HepG2 (cell line): Measurements from ENCODE around the gene MTMR3. TPM values are rescaled to one million over a fixed set of nuclear protein-coding genes. Genes with fewer than 3 reads are reported as not detected.

ENCODE experiments used
- ATAC-seq: fragments of 200-7000 bp; cut with Tn5 transposase; 3 replicates; pipeline ENCODE4 v1.9.1; 2020; ENCODE audit warnings: mild to moderate bottlenecking, moderate library complexity
- BruUV-seq: library from RNA; stranded (reverse); fragments of 400-500 nt; replicated peaks from 2 replicates; lab custom pipeline; 2021; lab: Mats Ljungman, UMichigan
- CTCF ChIA-PET: fragments of 300-600 bp; formaldehyde crosslinking; extraction: SDS; loops from one replicate; lab custom pipeline; 2021; ENCODE audit warnings: low total read pairs, inconsistent platforms, low intra/inter-chr PET ratio; lab: Yijun Ruan, JAX
- POLR2A ChIA-PET: fragments of 350-600 bp; sonication (Branson Sonifier 250); formaldehyde crosslinking; loops from one replicate; lab custom pipeline; 2020; ENCODE audit warnings: antibody characterized with exemption, inconsistent platforms; lab: Yijun Ruan, JAX
- DNase-seq: peaks from one replicate; pipeline ENCODE4 v3.0.0-alpha.2; 2015; ENCODE audit warnings: low spot score
- FAIRE-seq: peaks from 3 replicates; lab custom pipeline; 2011; peaks lifted over from hg19 to GRCh38; lab: Jason Lieb, UNC
- H2AFZ ChIP-seq: one replicate; pipeline ENCODE4 v1.6.1; 2011; ENCODE audit warnings: low read length, inconsistent platforms
- H3K27ac ChIP-seq: fragments of 300-600 bp; 3 replicates; pipeline ENCODE4 v1.8.0; 2011; ENCODE audit warnings: mixed run types, mild to moderate bottlenecking, mixed read lengths, low read length, inconsistent platforms; ENCODE audit not compliant: insufficient read depth; ENCODE audit errors: extremely low read length
- H3K27me3 ChIP-seq, 2 experiments: fragments of 200-600 bp in 1 of 2; 2 replicates in 1 of 2; 3 replicates in 1 of 2; pipeline versions ENCODE4 v1.6.0 to v1.8.0; 2011; ENCODE audit warnings: low read length in 2 of 2, mild to moderate bottlenecking in 2 of 2, moderate library complexity in 2 of 2, inconsistent platforms in 1 of 2; ENCODE audit not compliant: insufficient read depth in 2 of 2, control insufficient read depth in 1 of 2
- H3K36me3 ChIP-seq, 2 experiments: fragments of 200-600 bp in 1 of 2; replicated peaks in 1 of 2; 2 replicates in 1 of 2; 3 replicates in 1 of 2; pipeline versions ENCODE4 v1.5.1 to v1.8.0; 2011; ENCODE audit warnings: low read length in 2 of 2, inconsistent platforms in 1 of 2; ENCODE audit not compliant: insufficient read depth in 2 of 2, control insufficient read depth in 1 of 2
- H3K4me1 ChIP-seq: 2 replicates; pipeline ENCODE4 v1.5.1; 2012; ENCODE audit warnings: low read length, inconsistent platforms; ENCODE audit not compliant: insufficient read depth
- H3K4me2 ChIP-seq: 2 replicates; pipeline ENCODE4 v1.6.0; 2011; ENCODE audit warnings: low read depth, low read length, inconsistent platforms
- H3K4me3 ChIP-seq, 3 experiments: fragments of 200-600 bp in 1 of 3; sonication (generic), shearing (Covaris generic) in 1 of 3; replicated peaks in 1 of 3; 2 replicates each; pipeline ENCODE4 v1.5.1; 2011 to 2016; ENCODE audit warnings: low read length in 3 of 3, inconsistent platforms in 2 of 3, low read depth in 2 of 3, mild to moderate bottlenecking in 2 of 3, control low read depth in 1 of 3, mixed read lengths in 1 of 3; ENCODE audit not compliant: insufficient read depth in 1 of 3
- H3K79me2 ChIP-seq: one replicate; pipeline ENCODE4 v1.6.1; 2011; ENCODE audit warnings: low read length, inconsistent platforms; ENCODE audit not compliant: insufficient read depth
- H3K9ac ChIP-seq: 2 replicates; pipeline ENCODE4 v1.6.0; 2011; ENCODE audit warnings: mild to moderate bottlenecking, low read depth, low read length, inconsistent platforms; ENCODE audit not compliant: insufficient read depth
- H3K9me3 ChIP-seq: 2 replicates; pipeline ENCODE4 v1.5.1; 2012; ENCODE audit warnings: mild to moderate bottlenecking, low read length
- H4K20me1 ChIP-seq: 2 replicates; pipeline ENCODE4 v1.6.0; 2011; ENCODE audit warnings: inconsistent platforms, mild to moderate bottlenecking, low read length, moderate library complexity; ENCODE audit not compliant: insufficient read depth
- ARID2 ChIP-seq: sonication (generic); formaldehyde crosslinking; IDR thresholded peaks from 2 replicates; pipeline ENCODE4 v1.8.1; 2022; ENCODE audit warnings: mild to moderate bottlenecking, missing genetic modification reagents, borderline replicate concordance
- ATF7-NPFF ChIP-seq: sonication (generic); formaldehyde crosslinking; IDR thresholded peaks from 2 replicates; pipeline ENCODE4 v1.8.1; 2023; ENCODE audit warnings: mild to moderate bottlenecking, low read depth, missing genetic modification reagents, moderate library complexity
- FOXJ3 ChIP-seq: sonication (generic); formaldehyde crosslinking; IDR thresholded peaks from 2 replicates; pipeline ENCODE4 v1.4.0; 2020; ENCODE audit warnings: missing genetic modification reagents, mild to moderate bottlenecking, borderline replicate concordance
- FOXK1 ChIP-seq: sonication (generic); formaldehyde crosslinking; IDR thresholded peaks from 2 replicates; pipeline ENCODE4 v1.4.0; 2020; ENCODE audit warnings: low read depth, missing genetic modification reagents, borderline replicate concordance
- NR1H2 ChIP-seq: sonication (generic); formaldehyde crosslinking; IDR thresholded peaks from 2 replicates; pipeline ENCODE4 v1.8.1; 2022; ENCODE audit warnings: low read depth, missing genetic modification reagents, borderline replicate concordance
- NR2C2 ChIP-seq: sonication (generic); formaldehyde crosslinking; IDR thresholded peaks from 2 replicates; pipeline ENCODE4 v1.4.0; 2020; ENCODE audit warnings: missing genetic modification reagents, mild to moderate bottlenecking, moderate library complexity, borderline replicate concordance
- NR2F2 ChIP-seq: IDR thresholded peaks from 2 replicates; pipeline ENCODE4 v1.6.1; 2012; ENCODE audit warnings: low read depth, inconsistent platforms, borderline replicate concordance
- PAWR ChIP-seq: sonication (generic); formaldehyde crosslinking; IDR thresholded peaks from 2 replicates; pipeline ENCODE4 v1.4.0; 2020; ENCODE audit warnings: missing genetic modification reagents, mild to moderate bottlenecking, borderline replicate concordance
- PHF5A ChIP-seq: IDR thresholded peaks from one replicate; pipeline ENCODE4 v1.6.1; 2018; ENCODE audit warnings: low read depth, missing genetic modification reagents; ENCODE audit not compliant: unreplicated experiment
- SOX6 ChIP-seq, 2 experiments: fragments of 450-650 bp in 1 of 2; sonication (generic) in 1 of 2; formaldehyde crosslinking in 1 of 2; IDR thresholded peaks; 2 replicates each; pipeline versions ENCODE4 v1.4.0 to v1.6.1; 2017 to 2020; ENCODE audit warnings: antibody characterized with exemption in 1 of 2, mild to moderate bottlenecking in 1 of 2, missing genetic modification reagents in 1 of 2
- SRSF9 ChIP-seq: fragments of 200-400 bp; formaldehyde crosslinking; IDR thresholded peaks from 2 replicates; pipeline ENCODE4 v1.6.1; 2018; ENCODE audit warnings: borderline replicate concordance, mild to moderate bottlenecking, low read depth, low read length; ENCODE audit not compliant: insufficient read depth, poor library complexity, severe bottlenecking
- ZNF451 ChIP-seq: sonication (generic); formaldehyde crosslinking; IDR thresholded peaks from 2 replicates; pipeline ENCODE4 v1.5.0; 2020; ENCODE audit warnings: mild to moderate bottlenecking, missing genetic modification reagents
- ZNF703 ChIP-seq: sonication (generic); formaldehyde crosslinking; IDR thresholded peaks from 2 replicates; pipeline ENCODE4 v1.5.1; 2020; ENCODE audit warnings: missing genetic modification reagents, mild to moderate bottlenecking, moderate library complexity, borderline replicate concordance
- ZNF883 ChIP-seq: sonication (generic); formaldehyde crosslinking; IDR thresholded peaks from 2 replicates; pipeline ENCODE4 v1.5.1; 2020; ENCODE audit warnings: mild to moderate bottlenecking, missing genetic modification reagents; ENCODE audit errors: not compliant biosample characterization
- in situ Hi-C: cut with HindIII; loops from 2 replicates; pipeline ENCODE4 v1.10.0; 2017; ENCODE audit warnings: low pct_unique_long_range_greater_than_20kb; ENCODE audit not compliant: extremely low pct_ligation_motif_present
- intact Hi-C: fragments of 100-400 bp; cut with micrococcal nuclease; formaldehyde crosslinking; loops from one replicate; pipeline ENCODE4 v1.10.0; 2022; ENCODE audit not compliant: unreplicated experiment
- polyA plus RNA-seq, 8 experiments: library from polyadenylated mRNA; depleted of rRNA in 3 of 8; stranded (reverse) in 7 of 8; unstranded in 1 of 8; fragments of >200 nt; fragmentation: Illumina TruSeq in 4 of 8; extraction: Trizol in 4 of 8; gene quantifications; 2 replicates each; pipeline versions ENCODE4 v1.2.1 to v1.2.3, GENCODE V29; 2011 to 2016; ENCODE audit warnings: low read depth in 4 of 8, missing spikeins in 1 of 8, mixed read lengths in 1 of 8; ENCODE audit not compliant: insufficient read depth in 1 of 8
- total RNA-seq, 5 experiments: library from RNA; depleted of rRNA; stranded (reverse); fragments of >200 nt; fragmentation: Illumina TruSeq; extraction: Trizol; gene quantifications; 2 replicates each; pipeline ENCODE4 v1.2.3, GENCODE V29; 2016; ENCODE audit warnings: low read depth in 1 of 5
- TF ChIP-seq, protein P1 (sequence below): IDR thresholded peaks from 2 replicates; pipeline ENCODE4 v1.6.1; 2012; ENCODE audit warnings: inconsistent platforms
- TF ChIP-seq, protein P2 (sequence below): sonication (generic); formaldehyde crosslinking; IDR thresholded peaks from 2 replicates; pipeline ENCODE4 v1.8.1; 2023; ENCODE audit warnings: mild to moderate bottlenecking, missing genetic modification reagents
- TF ChIP-seq, protein P3 (sequence below): IDR thresholded peaks from 2 replicates; pipeline ENCODE4 v1.6.1; 2016
- TF ChIP-seq, protein P4 (sequence below): IDR thresholded peaks from 2 replicates; pipeline ENCODE4 v1.6.1; 2018; ENCODE audit warnings: missing genetic modification reagents

The MTMR3 gene
- total and polyA plus RNA-seq, 2 of the 13 experiments (the other 11 are each of a cell fraction or from before 2014, with no cell fraction given) = 12.6 to 24.8 TPM

- intact Hi-C loops (no loop called here), in situ Hi-C loops (no loop called here)
- Histone ChIP-seq H3K79me2 (no peaks in the 10 kb centered on the region), H3K4me1 (peaks cover 38% of the 10 kb centered on the region), H2AFZ (no peak overlapping the region), H3K9ac (no peak overlapping the region), H4K20me1 (no peaks in the 10 kb centered on the region), H3K4me2 (peak overlapping the region; percentile 53), H3K4me3 (no peak overlapping the region; a peak in 1 of 6 replicates), H3K36me3 (no peaks in the 10 kb centered on the region), H3K27ac (no peak overlapping the region), H3K27me3 (no peaks in the 10 kb centered on the region), H3K9me3 (no peaks in the 10 kb centered on the region)
- DNase-seq (peak; percentile 92), ATAC-seq (peak; percentile 95), FAIRE-seq (peak; percentile 98)
- POLR2A ChIA-PET = interaction anchor here (1.3 to 1.5 kb wide), 2 partner anchors 288 to 457 kb away, joined by 4 read pairs; partner anchors contain the start of genes UQCR10 and ZMAT5
- CTCF ChIA-PET = no interaction called here
- BruUV-seq = no TSS peak
- TF ChIP-seq PAWR (CRISPR knock-in tag) = no peak
- TF ChIP-seq FOXK1 (CRISPR knock-in tag) = no peak
- no peak for TF ChIP-seq ARID2 (CRISPR knock-in tag)
- peak; percentile 91 for TF ChIP-seq NR2F2
- no peak for TF ChIP-seq ZNF883 (CRISPR knock-in tag)
- TF ChIP-seq SOX6 (IDR thresholded peaks at IDR 0.05) = no peak
- TF ChIP-seq SOX6 (CRISPR knock-in tag; IDR thresholded peaks at IDR 0.05) = peak; percentile 97
- peak; percentile 62 for TF ChIP-seq PHF5A
- TF ChIP-seq SRSF9 = no peak
- no peak for TF ChIP-seq ATF7-NPFF (CRISPR knock-in tag)
- TF ChIP-seq, protein P1, sequence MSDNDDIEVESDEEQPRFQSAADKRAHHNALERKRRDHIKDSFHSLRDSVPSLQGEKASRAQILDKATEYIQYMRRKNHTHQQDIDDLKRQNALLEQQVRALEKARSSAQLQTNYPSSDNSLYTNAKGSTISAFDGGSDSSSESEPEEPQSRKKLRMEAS = 0 out of 2 replicates have a peak, but pooled peaks have one; percentile 18
- TF ChIP-seq ZNF451 (CRISPR knock-in tag) = no peak
- TF ChIP-seq, protein P2, sequence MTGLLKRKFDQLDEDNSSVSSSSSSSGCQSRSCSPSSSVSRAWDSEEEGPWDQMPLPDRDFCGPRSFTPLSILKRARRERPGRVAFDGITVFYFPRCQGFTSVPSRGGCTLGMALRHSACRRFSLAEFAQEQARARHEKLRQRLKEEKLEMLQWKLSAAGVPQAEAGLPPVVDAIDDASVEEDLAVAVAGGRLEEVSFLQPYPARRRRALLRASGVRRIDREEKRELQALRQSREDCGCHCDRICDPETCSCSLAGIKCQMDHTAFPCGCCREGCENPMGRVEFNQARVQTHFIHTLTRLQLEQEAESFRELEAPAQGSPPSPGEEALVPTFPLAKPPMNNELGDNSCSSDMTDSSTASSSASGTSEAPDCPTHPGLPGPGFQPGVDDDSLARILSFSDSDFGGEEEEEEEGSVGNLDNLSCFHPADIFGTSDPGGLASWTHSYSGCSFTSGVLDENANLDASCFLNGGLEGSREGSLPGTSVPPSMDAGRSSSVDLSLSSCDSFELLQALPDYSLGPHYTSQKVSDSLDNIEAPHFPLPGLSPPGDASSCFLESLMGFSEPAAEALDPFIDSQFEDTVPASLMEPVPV (CRISPR knock-in tag) = no peak
- TF ChIP-seq FOXJ3 = no peak; the same call in 1 of the 2 replicates
- no peak for TF ChIP-seq NR1H2
- TF ChIP-seq, protein P3, sequence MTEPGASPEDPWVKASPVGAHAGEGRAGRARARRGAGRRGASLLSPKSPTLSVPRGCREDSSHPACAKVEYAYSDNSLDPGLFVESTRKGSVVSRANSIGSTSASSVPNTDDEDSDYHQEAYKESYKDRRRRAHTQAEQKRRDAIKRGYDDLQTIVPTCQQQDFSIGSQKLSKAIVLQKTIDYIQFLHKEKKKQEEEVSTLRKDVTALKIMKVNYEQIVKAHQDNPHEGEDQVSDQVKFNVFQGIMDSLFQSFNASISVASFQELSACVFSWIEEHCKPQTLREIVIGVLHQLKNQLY (CRISPR knock-in tag) = 0 out of 2 replicates have a peak, but pooled peaks have one; percentile 16
- peak; percentile 58; the same call in 1 of the 2 replicates for TF ChIP-seq NR2C2
- TF ChIP-seq ZNF703 (CRISPR knock-in tag) = peak; percentile 50; the same call in 1 of the 2 replicates
- TF ChIP-seq, protein P4, sequence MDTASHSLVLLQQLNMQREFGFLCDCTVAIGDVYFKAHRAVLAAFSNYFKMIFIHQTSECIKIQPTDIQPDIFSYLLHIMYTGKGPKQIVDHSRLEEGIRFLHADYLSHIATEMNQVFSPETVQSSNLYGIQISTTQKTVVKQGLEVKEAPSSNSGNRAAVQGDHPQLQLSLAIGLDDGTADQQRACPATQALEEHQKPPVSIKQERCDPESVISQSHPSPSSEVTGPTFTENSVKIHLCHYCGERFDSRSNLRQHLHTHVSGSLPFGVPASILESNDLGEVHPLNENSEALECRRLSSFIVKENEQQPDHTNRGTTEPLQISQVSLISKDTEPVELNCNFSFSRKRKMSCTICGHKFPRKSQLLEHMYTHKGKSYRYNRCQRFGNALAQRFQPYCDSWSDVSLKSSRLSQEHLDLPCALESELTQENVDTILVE (CRISPR knock-in tag) = 0 out of 2 replicates have a peak, but pooled peaks have one; percentile 31
Measured at GRCh38 chr22:30054764-30055069, 171.7 kb downstream of the MTMR3 start.
